GM12874 (cell line): Measurements from ENCODE around the gene SPAG6.

ENCODE experiments used
- CTCF ChIP-seq: IDR thresholded peaks from 2 replicates; pipeline ENCODE4 v1.5.1; 2011; ENCODE audit warnings: low read depth, mild to moderate bottlenecking, control low read depth, low read length, moderate library complexity; ENCODE audit not compliant: insufficient read depth

Gene SPAG6

DNA sequence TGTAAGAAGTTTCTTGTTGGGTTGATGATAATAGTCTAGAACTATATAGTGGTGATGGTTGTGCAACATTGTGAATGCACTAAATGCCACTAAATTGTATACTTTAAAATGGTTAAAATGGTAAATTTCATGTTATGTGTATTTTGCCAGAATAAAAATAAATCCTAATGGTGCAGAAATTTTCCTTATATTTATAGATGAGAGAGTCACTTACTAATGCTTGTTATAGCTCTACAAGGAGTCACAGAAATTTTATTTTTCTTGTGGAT lies 21.1 kb downstream of the SPAG6 start:
- TF ChIP-seq CTCF, result no peak

GRCh38 chr10:22366771-22367170 lies 21.5 kb downstream of the SPAG6 start:
- TF ChIP-seq CTCF, result no peak

DNA sequence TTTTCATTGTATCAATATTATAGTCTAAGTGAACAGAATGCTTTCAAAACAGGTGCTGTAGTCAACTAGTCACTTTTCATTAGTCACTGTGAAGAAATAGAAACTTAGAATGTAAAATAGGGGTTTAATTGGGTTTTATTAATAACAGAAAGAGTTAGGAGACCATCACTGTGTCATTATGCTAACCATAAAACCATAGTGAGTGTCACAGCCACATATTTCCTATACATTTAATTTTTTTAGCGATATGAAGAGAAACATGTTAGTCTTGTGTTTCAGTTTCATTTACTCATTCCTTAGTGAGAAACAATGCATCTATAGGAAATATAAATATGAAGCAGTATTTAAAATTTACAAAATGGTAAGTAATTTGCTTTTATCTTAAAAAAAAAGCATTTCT lies 22.2 kb downstream of the SPAG6 start:
- TF ChIP-seq CTCF, result no peak

DNA sequence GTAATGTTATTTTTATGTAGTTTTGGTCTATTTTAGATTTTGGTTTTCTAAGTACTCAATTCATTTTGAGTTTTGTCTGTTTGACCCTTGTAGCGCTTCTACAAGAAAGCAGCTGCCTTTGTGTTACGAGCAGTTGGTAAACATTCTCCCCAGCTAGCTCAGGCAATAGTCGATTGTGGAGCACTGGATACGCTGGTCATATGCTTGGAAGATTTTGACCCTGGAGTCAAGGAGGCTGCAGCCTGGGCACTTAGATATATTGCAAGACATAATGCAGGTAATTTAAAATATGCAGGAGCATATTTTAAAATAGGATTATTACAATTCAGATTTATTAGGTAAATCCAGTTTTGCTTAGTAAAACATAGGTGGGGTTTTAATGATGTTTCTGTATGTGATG lies 23.1 kb downstream of the SPAG6 start:
- TF ChIP-seq CTCF, result no peak

DNA sequence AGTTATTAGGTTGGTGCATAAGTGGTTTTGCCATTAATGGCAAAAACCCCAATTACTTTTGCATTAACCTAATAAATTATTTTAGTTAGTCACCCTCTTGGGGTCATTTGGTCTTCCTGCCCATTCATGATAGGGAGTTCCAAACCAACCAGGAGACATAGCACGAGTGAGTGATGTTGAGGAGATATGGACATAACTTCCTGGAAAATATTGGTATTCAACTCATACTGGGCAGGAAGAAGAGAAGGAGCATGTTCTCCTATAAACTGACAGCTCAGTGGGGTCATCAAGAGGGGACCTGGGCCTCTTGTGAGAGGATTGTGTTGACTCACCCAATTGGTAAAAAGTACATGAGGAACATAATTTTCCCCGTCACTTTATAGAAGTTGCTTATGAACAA lies 23.7 kb downstream of the SPAG6 start:
- TF ChIP-seq CTCF, result no peak

- no peak for TF ChIP-seq CTCF
Measured at GRCh38 chr10:22369434-22370072, 24.3 kb downstream of the SPAG6 start.

GRCh38 chr10:22370320-22370719 lies 25.0 kb downstream of the SPAG6 start:
- no peak for TF ChIP-seq CTCF

DNA sequence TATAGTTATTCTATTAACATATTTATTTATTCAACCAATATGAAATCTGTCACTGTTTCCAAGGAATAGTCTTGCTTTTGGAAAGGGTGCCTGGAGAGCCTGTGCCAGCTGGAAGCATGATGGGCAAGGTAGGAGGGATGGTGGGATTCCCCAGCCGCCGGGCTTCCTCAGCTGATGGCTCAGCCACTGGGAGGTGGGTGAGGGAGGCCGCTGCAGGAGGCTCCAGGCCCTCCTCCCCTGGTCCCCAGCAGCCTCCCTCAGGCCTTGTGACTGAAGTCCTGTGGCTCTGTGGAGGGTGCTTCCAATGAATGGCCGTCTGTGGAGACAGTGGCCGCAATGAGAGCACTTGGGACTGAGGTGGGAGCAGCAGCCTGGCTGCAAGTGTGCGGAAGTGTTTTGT lies 27.0 kb downstream of the SPAG6 start:
- no peak for TF ChIP-seq CTCF
